GM21723 (cell line): Measurements from ENCODE around the gene OR52I2.

Experiments
- ATAC-seq: cut with Tn5 transposase; IDR thresholded peaks from one replicate; pipeline ENCODE4 v1.9.1; 2021; ENCODE audit warnings: mild to moderate bottlenecking, moderate library complexity; ENCODE audit not compliant: unreplicated experiment

OR52I2 gene

DNA sequence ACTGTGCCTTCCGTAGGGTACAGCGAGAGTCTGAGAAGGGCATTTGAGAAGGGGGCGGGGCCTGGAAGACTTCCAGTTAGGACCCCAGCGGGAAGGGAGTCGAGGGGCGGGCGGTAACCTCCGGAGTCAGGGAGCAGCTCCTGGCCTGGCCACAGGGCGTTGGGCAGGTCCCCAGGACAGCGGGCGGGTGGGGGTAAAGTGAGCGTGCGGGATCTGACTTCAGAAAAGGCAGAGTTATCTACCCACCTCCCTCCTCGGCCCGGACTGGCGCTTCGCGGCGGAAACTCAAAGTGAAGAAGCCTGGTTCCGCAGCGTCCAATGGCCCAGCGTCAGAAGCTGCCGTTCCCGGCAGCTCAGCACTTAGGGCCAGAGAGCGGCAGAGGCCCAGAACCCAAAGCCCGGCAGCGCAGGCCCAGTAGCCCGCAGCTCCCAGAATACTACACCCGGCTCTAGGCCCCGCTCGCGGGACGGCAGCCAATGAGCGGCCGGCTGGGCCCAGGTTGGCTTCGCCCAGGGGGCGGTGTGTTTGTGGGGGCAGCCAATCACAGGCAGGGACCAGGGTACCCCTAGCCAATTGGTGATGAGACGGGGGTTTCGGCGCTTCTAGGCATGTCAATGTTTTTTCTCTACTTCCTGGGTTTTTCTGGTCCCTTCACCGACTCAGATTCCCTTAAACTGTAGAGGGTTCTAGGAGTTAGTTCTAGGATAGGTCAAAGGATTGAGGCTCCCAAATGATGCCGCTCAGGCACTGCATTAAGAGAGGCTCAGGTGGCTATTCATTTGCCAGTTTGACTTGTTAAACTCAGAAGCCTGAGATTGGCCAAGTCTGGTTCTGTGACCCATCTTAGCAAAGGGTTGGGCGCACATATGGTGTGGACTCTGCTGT lies 26.5 kb downstream of the OR52I2 start, which contains the start of gene TRIM68:
TSS of gene TRIM68 (minus strand) at position 451 of the 886 bp plus-strand sequence. CDS start 2,727 bp downstream, outside the sequence.
- ATAC-seq, result peak; percentile 99

GRCh38 chr11:4610258-4610935 lies 28.9 kb downstream of the OR52I2 start:
- ATAC-seq, result no peak

GRCh38 chr11:4611986-4612385 lies 30.4 kb downstream of the OR52I2 start:
- ATAC-seq, result no peak

- ATAC-seq, result no peak
Measured at GRCh38 chr11:4615856-4616444, 34.4 kb downstream of the OR52I2 start.

DNA sequence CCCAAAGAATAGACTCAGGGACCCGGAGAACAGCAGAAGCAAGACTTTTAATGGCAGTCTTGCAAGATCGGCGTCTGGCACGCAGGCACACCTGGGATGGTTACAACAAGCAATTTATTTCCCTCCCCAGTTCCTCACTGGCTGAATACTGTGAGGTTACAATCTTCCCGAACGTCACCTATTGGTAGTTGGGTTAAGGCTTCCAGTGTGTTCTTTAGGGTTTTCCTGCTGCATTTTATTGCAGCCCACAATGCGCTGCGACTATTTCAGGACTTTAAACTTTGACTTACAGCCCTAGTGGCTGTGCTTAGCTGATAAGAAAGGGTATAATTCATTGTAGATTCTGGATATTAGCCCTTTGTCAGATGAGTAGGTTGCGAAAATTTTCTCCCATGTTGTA lies 38.0 kb downstream of the OR52I2 start:
- ATAC-seq, result no peak

- ATAC-seq, result no peak
Measured at GRCh38 chr11:4626207-4627099, 44.9 kb downstream of the OR52I2 start.

- no peak for ATAC-seq
Measured at GRCh38 chr11:4636136-4636535, 54.6 kb downstream of the OR52I2 start.

DNA sequence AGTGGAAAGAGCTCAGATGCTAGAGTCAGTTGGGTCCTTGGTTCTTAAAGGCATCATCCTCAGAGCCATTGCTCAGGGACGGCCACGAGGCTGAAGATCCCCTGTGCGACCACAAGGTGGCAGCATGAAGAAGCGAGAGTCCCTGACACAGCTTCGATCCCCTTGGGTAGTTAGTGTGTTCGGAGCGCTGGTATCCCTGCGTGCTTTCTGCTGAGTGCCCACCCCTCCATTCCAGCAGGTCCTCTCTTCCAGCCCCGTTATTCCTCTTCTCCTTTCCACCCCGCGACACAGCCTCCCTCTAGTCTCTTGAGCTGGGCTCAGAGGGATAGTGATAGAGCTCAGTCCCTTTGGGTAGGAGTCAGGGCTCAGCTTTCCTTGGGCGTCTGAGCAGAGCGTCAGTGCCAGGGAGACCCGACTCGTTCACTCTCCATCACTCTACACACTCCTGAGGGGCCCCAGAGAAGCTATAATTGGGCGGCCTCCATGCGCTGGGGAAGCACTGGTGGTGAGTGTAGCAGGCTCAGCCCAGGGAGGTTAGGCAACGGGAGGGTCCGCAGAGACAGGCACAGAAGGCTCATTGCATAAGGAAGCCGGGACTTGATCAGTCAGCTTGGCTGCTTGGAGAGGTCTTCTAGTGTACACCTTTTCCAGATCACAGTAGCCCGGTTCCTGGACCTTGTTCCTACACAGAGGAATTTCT lies 55.6 kb downstream of the OR52I2 start, which contains the start of gene OR51D1:
TSS of gene OR51D1 (plus strand) at position 516 of the 700 bp plus-strand sequence. CDS start 2,314 bp downstream, outside the sequence.
- peak; percentile 94 for ATAC-seq

GRCh38 chr11:4637662-4638047 lies 56.1 kb downstream of the OR52I2 start:
- no peak for ATAC-seq

DNA sequence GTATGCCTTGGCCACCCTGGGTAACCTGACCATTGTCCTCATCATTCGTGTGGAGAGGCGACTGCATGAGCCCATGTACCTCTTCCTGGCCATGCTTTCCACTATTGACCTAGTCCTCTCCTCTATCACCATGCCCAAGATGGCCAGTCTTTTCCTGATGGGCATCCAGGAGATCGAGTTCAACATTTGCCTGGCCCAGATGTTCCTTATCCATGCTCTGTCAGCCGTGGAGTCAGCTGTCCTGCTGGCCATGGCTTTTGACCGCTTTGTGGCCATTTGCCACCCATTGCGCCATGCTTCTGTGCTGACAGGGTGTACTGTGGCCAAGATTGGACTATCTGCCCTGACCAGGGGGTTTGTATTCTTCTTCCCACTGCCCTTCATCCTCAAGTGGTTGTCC lies 58.4 kb downstream of the OR52I2 start:
- ATAC-seq, result no peak

DNA sequence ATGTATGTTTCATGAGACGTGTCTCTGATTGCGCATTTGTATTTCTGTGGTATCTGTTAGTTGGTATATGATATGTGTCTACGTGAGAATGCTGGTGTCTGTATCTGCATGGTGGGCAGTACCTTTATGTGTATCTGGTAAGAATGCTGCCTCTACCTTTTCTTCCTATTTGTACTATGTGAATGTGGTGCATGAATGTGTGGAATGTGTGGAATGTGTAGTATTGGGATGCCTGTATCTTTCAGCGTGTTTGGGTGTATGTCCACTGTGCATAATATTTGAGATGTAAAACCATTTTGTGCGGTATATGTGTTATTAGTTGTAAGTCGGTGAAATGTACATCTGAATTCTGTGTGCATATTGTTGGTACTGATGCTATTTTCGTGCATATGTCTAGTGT lies 60.0 kb downstream of the OR52I2 start:
- ATAC-seq, result no peak

GRCh38 chr11:4642043-4642442 lies 60.5 kb downstream of the OR52I2 start:
- ATAC-seq, result no peak
